H1 (cell line): ENCODE measurements around the gene GPATCH2L. TPM values are rescaled to one million over a fixed set of nuclear protein-coding genes. Genes with fewer than 3 reads are reported as not detected.

Experiments
- CBX8 ChIP-seq: fragments of 300-800, 300-1000 bp; sonication (generic); IDR thresholded peaks from 2 replicates; pipeline ENCODE4 v1.7.1; 2016; ENCODE audit warnings: low read depth, low read length, borderline replicate concordance
- CTBP2 ChIP-seq: IDR thresholded peaks from 2 replicates; pipeline ENCODE4 v1.7.0; 2011; ENCODE audit warnings: borderline replicate concordance, mild to moderate bottlenecking, moderate library complexity, mixed read lengths, low read length; ENCODE audit not compliant: insufficient read depth, insufficient read length
- RXRA ChIP-seq: IDR thresholded peaks from 2 replicates; pipeline ENCODE4 v1.6.1; 2011; ENCODE audit warnings: low read depth, mild to moderate bottlenecking, low read length, moderate library complexity; ENCODE audit not compliant: insufficient read depth
- SIX5 ChIP-seq: IDR thresholded peaks from 2 replicates; pipeline ENCODE4 v1.6.1; 2011; ENCODE audit warnings: mild to moderate bottlenecking, low read depth, low read length
- TCF12 ChIP-seq: IDR thresholded peaks from 2 replicates; pipeline ENCODE4 v1.6.1; 2011; ENCODE audit warnings: low read depth, mild to moderate bottlenecking, low read length
- polyA plus RNA-seq, 7 experiments: library from polyadenylated mRNA; depleted of rRNA in 3 of 7; stranded (reverse) in 5 of 7; unstranded in 2 of 7; fragments of >200 nt in 5 of 7; fragments of 200-250 nt in 2 of 7; gene quantifications; 1 replicate in 5 of 7; 2 replicates in 1 of 7; 4 replicates in 1 of 7; pipeline versions ENCODE4 v1.2.1 to v1.2.3, GENCODE V29; 2011 to 2013; ENCODE audit warnings: missing spikeins in 2 of 7, mixed read lengths in 2 of 7
- total RNA-seq: library from RNA; stranded (reverse); fragmentation: NEBNext Ultra II Directional; extraction: Animal tissue kit (Norgen Biotek cat#: 25700); gene quantifications from 2 replicates; pipeline ENCODE4 v1.2.1, GENCODE V29; 2021

The GPATCH2L gene
- total and polyA plus RNA-seq, 2 of the 8 experiments (the other 6 are each of a cell fraction or from before 2014, with no cell fraction given), result 26.0 to 54.9 TPM

DNA sequence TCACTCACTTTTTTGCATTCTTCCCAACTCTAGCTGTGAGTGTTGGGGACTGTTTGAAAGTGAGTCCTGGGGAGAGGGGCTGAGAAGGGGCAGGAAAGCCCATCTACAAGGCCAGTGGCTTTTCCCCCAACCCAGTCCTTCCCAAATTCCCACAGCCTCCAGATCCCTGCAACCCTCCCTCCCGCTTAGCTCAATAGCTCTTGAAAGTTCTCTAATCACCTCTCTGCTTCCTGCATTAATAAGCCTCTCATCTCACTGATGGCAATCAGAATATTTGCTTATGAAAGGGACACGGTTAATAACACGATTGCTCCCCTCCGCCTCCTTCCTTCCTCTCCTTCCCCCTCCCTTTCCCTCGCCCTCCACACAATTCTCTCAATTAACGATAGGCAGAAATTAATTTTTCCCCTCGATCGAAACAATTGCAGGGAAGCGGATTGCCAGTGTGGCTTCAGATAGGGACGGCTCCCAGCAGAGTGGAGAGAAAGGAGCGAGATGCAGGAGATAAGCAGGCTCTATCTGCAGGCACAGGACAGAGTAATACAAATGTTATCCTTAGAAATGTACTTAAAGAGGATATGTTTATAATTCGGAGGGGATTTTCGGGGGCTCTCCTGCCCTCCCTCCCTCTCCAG, 15.1 kb upstream of the GPATCH2L start (continued):
- TF ChIP-seq CTBP2 (no peak), TCF12 (no peak), RXRA (no peak), CBX8 (no peak), SIX5 (no peak)
